Fibroblast of lung (primary cell): ENCODE measurements around the gene GINS3.

Source experiments
- EZH2 ChIP-seq: IDR thresholded peaks from 2 replicates; pipeline ENCODE4 v1.5.1; 2012; ENCODE audit warnings: low read length, control low read depth, mild to moderate bottlenecking; ENCODE audit errors: missing control alignments
- TF ChIP-seq, protein P1 (sequence below), 2 donors: IDR thresholded peaks in 1 of 2; conservative IDR thresholded peaks in 1 of 2; 1 replicate in 1 of 2; 2 replicates in 1 of 2; pipeline ENCODE4 v1.5.1; 2011 to 2012; ENCODE audit warnings: low read length in 2 of 2, control low read depth in 1 of 2, inconsistent platforms in 1 of 2, low read depth in 1 of 2, mild to moderate bottlenecking in 1 of 2

DNA sequence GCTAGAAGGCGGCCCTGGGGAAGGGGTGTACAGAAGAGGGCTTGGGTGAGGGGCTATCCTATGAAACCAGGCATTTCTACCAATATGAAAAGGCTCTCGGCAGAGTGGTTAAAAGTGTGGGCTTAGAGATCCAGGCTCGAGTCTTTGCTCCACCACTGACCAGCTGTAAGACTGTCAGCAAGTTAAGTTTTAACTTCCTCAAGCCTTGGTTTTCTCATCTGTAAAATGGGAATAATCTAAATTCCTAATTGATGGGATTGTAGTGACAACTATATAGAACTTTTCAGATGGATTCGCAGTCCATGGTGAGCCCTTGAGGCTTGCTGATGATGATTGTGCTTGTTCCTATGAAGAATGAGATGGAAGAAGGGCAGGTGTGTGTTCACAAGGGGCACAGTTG, 57.0 kb downstream of the GINS3 start:
- TF ChIP-seq, protein P1, sequence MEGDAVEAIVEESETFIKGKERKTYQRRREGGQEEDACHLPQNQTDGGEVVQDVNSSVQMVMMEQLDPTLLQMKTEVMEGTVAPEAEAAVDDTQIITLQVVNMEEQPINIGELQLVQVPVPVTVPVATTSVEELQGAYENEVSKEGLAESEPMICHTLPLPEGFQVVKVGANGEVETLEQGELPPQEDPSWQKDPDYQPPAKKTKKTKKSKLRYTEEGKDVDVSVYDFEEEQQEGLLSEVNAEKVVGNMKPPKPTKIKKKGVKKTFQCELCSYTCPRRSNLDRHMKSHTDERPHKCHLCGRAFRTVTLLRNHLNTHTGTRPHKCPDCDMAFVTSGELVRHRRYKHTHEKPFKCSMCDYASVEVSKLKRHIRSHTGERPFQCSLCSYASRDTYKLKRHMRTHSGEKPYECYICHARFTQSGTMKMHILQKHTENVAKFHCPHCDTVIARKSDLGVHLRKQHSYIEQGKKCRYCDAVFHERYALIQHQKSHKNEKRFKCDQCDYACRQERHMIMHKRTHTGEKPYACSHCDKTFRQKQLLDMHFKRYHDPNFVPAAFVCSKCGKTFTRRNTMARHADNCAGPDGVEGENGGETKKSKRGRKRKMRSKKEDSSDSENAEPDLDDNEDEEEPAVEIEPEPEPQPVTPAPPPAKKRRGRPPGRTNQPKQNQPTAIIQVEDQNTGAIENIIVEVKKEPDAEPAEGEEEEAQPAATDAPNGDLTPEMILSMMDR (conservative IDR thresholded peaks at IDR 0.05 in 1 of 2, IDR thresholded peaks at IDR 0.05 in 1 of 2; ENCODE audit: low read depth in 1 of 2, low read length in 2 of 2), result no peak
- TF ChIP-seq EZH2, result no peak
